Psoas muscle (tissue), 8 donors: Measurements from ENCODE around the gene TBC1D9B. TPM values are rescaled to one million over a fixed set of nuclear protein-coding genes. Genes with fewer than 3 reads are reported as not detected.

Source experiments
- ATAC-seq, 4 donors: fragments of 200-7000 bp; cut with Tn5 transposase; one replicate each; pipeline ENCODE4 v1.9.1; 2020; ENCODE audit warnings: moderate library complexity in 3 of 4, mild to moderate bottlenecking in 2 of 4
- DNase-seq, 2 donors: peaks; one replicate each; pipeline ENCODE4 v3.0.0-alpha.2; 2020
- H3K27ac ChIP-seq: fragments of 200-600 bp; one replicate; pipeline ENCODE4 v1.8.0; 2022
- H3K27me3 ChIP-seq, 3 donors: fragments of 200-600 bp in 1 of 3; one replicate each; pipeline versions ENCODE4 v1.6.1 to v1.8.0; 2013 to 2022; ENCODE audit warnings: low read length in 2 of 3, mild to moderate bottlenecking in 2 of 3, moderate library complexity in 1 of 3; ENCODE audit not compliant: insufficient read depth in 3 of 3
- H3K36me3 ChIP-seq, 2 donors: fragments of 200-600 bp in 1 of 2; one replicate each; pipeline versions ENCODE4 v1.6.1 to v1.8.0; 2013 to 2022; ENCODE audit warnings: low read depth in 1 of 2, mild to moderate bottlenecking in 1 of 2, moderate library complexity in 1 of 2; ENCODE audit not compliant: insufficient read depth in 1 of 2
- H3K4me1 ChIP-seq: fragments of 200-600 bp; one replicate; pipeline ENCODE4 v1.8.0; 2022
- H3K4me3 ChIP-seq: fragments of 200-600 bp; one replicate; pipeline ENCODE4 v1.8.0; 2022; ENCODE audit warnings: mild to moderate bottlenecking
- H3K9me3 ChIP-seq: fragments of 200-600 bp; one replicate; pipeline ENCODE4 v1.8.0; 2022
- CTCF ChIP-seq: fragments of 200-600 bp; IDR thresholded peaks from one replicate; pipeline ENCODE4 v1.8.0; 2022; ENCODE audit warnings: antibody characterized with exemption
- WGBS, 3 donors: extraction: QIAGEN DNeasy Blood & Tissue Kit; methylation state at CpG; one replicate each; pipeline versions ENCODE4 v1.1.6 to v1.1.7; 2013; 5-methylcytosine and 5-hydroxymethylcytosine counted together
- intact Hi-C, 2 donors: fragments of 100-400 bp; cut with DNase I; formaldehyde crosslinking; loops; one replicate each; pipeline versions ENCODE4 v1.11.0 to v1.14.2; 2022
- polyA plus RNA-seq, 3 donors: library from polyadenylated mRNA; stranded (reverse); fragments of 200-250 nt; gene quantifications; one replicate each; pipeline ENCODE4 v1.2.3, GENCODE V29; 2013
- total RNA-seq, 4 donors: library from RNA; stranded (reverse); fragmentation: NEBNext Ultra II Directional in 2 of 4; extraction: Animal tissue kit (Norgen Biotek cat#: 25700) in 2 of 4; gene quantifications; one replicate each; pipeline versions ENCODE4 v1.2.1 to v1.2.4, GENCODE V29; 2021 to 2023
- donor health status: healthy with polysubstance abuse.
- donor health status: DM: no; HTN: no; CAD: no; lungs with moderate emphysema.
- donor health status: Bipolar disorder and iron deficiency.
- donor health status: healthy.
- donor health status: DM: yes; HTN: yes; CAD: no.
- donor health status: DM: no; HTN: no; CAD: no.
- donor health status: DM: no; HTN: no; CAD: no.
- donor health status: DM: yes; HTN: yes; CAD: no.

Gene TBC1D9B
- total and polyA plus RNA-seq, 7 donors = 30.1 to 50.2 (median 40.2) TPM

DNA sequence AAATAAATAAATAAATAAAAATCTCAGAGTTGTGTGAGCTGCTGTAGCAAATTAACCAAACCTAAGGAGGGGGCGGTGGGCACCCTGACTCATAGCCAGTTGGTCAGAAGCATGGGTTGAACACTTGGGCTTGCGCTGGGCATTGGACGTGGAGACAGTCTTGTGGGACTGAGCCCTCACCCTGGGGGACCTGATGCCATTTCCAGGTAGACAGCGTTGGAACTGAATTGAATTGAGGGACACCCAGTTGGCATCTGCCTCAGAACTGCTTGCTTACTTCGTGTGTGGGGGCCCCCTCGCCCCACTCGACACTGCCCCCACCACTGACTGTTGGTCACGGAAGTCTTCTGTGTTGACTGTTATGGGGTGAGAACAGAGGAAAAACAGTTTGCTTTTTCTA, 19.0 kb upstream of the TBC1D9B start:
- H3K27ac ChIP-seq = no peak overlapping the region
- intact Hi-C loops = no loop called here
- TF ChIP-seq CTCF = no peak
- no peak for DNase-seq
- H3K9me3 ChIP-seq = no peaks in the 10 kb centered on the region
- WGBS, 3 donors = 88 to 90% (median 89%) methylated on average over 8 of the region's 8 CpGs
- no peaks in the 10 kb centered on the region for H3K36me3 ChIP-seq
- H3K27me3 ChIP-seq = no peaks in the 10 kb centered on the region
- ATAC-seq = no peak
- H3K4me1 ChIP-seq = no peaks in the 10 kb centered on the region
- H3K4me3 ChIP-seq = no peak overlapping the region

DNA sequence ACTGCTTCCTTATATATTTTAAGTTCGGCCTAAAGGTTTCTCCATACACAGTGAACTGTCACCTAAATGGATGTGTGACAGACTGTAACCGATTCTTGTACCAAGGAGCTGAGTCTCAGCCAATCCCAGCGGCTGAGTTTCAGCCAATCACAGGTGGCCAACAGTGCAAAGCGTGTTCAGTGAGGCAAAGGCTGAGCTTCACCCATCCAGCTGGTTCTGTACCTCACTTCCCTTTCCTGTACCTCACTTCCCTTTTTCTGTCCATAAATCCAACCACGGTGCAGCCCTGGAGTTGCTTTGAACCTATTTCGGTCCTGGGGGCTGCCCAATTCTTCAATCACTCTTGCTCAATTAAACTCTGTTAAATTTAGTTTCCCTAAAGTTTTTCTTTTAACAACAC, 15.7 kb upstream of the TBC1D9B start:
- intact Hi-C loops = no loop called here
- 61 to 73% (median 66%) methylated on average over 6 of the region's 6 CpGs for WGBS, 3 donors
- H3K27me3 ChIP-seq = no peaks in the 10 kb centered on the region

DNA sequence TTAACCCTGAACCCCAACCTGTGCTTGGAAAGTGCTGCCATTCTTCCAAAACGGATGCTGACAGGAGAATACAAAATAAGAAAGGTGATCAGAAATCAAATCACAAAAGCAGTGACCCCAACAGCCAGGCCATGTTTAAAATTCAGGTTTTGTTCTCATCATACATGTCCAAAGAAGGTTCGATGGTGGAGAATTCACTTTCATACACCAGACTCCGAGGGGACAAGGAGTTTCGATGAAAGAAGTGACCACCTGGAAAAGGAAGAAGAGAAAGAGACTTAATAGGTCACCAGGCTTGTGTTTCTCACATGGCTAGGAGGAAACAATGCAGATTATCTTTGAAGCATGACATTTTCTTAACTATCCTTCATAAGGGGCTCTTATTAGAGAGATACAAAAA, 12.5 kb upstream of the TBC1D9B start:
- H3K27me3 ChIP-seq = peaks cover 0 to 2% (median 0%) of the 10 kb centered on the region in 3 donors
- intact Hi-C loops = no loop called here
- TF ChIP-seq CTCF = no peak
- no peak for DNase-seq
- no peaks in the 10 kb centered on the region for H3K4me1 ChIP-seq
- no peak overlapping the region for H3K27ac ChIP-seq
- no peak overlapping the region for H3K4me3 ChIP-seq
- ATAC-seq = no peak
- H3K9me3 ChIP-seq = no peaks in the 10 kb centered on the region
- no peaks in the 10 kb centered on the region for H3K36me3 ChIP-seq
- WGBS, 3 donors = 90 to 91% (median 90%) methylated on average over 4 of the region's 4 CpGs

More for the DNA sequence above, 15.7 kb upstream of the TBC1D9B start:
- Histone ChIP-seq H3K27ac (no peak overlapping the region), H3K36me3 (no peaks in the 10 kb centered on the region), H3K4me3 (no peak overlapping the region), H3K4me1 (no peaks in the 10 kb centered on the region), H3K9me3 (no peaks in the 10 kb centered on the region)
- no peak for DNase-seq
- TF ChIP-seq CTCF = no peak
- no peak for ATAC-seq

DNA sequence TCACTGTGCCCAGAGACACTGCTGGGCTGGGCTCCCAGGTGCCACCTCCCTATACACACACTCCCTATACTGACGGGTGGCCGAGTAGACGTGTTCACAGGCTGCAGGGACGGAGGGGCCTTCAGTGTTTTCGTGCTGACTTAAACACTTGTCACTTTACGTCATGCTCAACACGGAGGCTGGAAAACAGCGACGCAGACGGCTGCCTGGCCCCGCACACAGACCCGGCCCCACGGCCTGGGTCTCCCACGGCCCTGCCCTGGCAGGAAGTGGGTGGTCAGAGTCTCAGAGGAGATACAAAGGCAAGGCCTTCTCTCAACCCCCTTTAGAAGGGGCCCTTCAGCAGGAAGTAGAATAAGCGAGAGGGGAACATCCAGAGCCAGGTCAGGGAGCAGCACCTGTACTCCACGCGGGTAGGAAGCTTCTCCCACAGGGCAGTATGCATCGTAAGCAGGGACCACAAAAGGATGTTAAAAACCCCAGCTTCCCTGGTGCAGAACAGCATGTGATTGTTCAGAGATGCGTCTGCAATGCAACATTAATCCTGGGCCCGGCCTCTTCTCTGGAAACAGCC, 11.9 kb upstream of the TBC1D9B start:
- no peak overlapping the region for H3K4me3 ChIP-seq

More for the DNA sequence above, 11.9 kb upstream of the TBC1D9B start:
- 86 to 90% (median 86%) methylated on average over 20 of the region's 20 CpGs for WGBS, 3 donors
- no peak for TF ChIP-seq CTCF
- intact Hi-C loops = no loop called here
- H3K9me3 ChIP-seq = no peaks in the 10 kb centered on the region
- DNase-seq = no peak
- ATAC-seq = no peak
- H3K27me3 ChIP-seq = peaks cover 0 to 2% (median 0%) of the 10 kb centered on the region in 3 donors
- H3K36me3 ChIP-seq = no peaks in the 10 kb centered on the region
- H3K27ac ChIP-seq = no peak overlapping the region
- H3K4me1 ChIP-seq = no peaks in the 10 kb centered on the region
